Activated naive CD4-positive, alpha-beta T cell treated with anti-CD3 and anti-CD28 coated beads, Interleukin-2, amount 50 U/mL, for 16 hours (primary cell): ENCODE measurements around the gene ROPN1.
"Not testable (repeated sequence)": the region's sequence is repeated elsewhere in the genome, so short reads cannot be mapped to it uniquely, and the experiment has no call there.

Experiments used
- DNase-seq: peaks from one replicate; pipeline ENCODE4 v3.0.0-alpha.2; 2020

ROPN1 gene

GRCh38 chr3:123991730-123992588, at the start of gene ROPN1:
Gene ROPN1 (minus strand): TSS chr3:123992124. CDS start chr3:123980481, 11,643 bp downstream.
- not testable (repeated sequence) for DNase-seq

GRCh38 chr3:124041553-124041952, 49.6 kb upstream of the ROPN1 start:
- DNase-seq: no peak

- no peak for DNase-seq
Observed at GRCh38 chr3:124037326-124037725, 45.4 kb upstream of the ROPN1 start.

- DNase-seq: not testable (repeated sequence)
Observed at GRCh38 chr3:124036214-124036613, 44.3 kb upstream of the ROPN1 start.

GRCh38 chr3:124035463-124036121, 43.7 kb upstream of the ROPN1 start:
- no peak for DNase-seq

- no peak for DNase-seq
Observed at GRCh38 chr3:124034844-124035152, 42.9 kb upstream of the ROPN1 start.

GRCh38 chr3:124034016-124034843, 42.3 kb upstream of the ROPN1 start:
- DNase-seq: peak; percentile 14

- DNase-seq: no peak
Observed at GRCh38 chr3:124033360-124034015, 41.6 kb upstream of the ROPN1 start, which contains the start of gene KALRN. Gene KALRN (plus strand): TSS chr3:124033369.

GRCh38 chr3:124032881-124033359, 41.0 kb upstream of the ROPN1 start:
- DNase-seq: peak; percentile 67

- no peak for DNase-seq
Observed at GRCh38 chr3:124032311-124032880, 40.5 kb upstream of the ROPN1 start.

- no peak for DNase-seq
Observed at GRCh38 chr3:124026516-124026915, 34.6 kb upstream of the ROPN1 start.

GRCh38 chr3:124023531-124023930, 31.6 kb upstream of the ROPN1 start:
- DNase-seq: not testable (repeated sequence)

- DNase-seq: no peak
Observed at GRCh38 chr3:124019291-124019690, 27.4 kb upstream of the ROPN1 start.

GRCh38 chr3:124017502-124017901, 25.6 kb upstream of the ROPN1 start:
- DNase-seq: not testable (repeated sequence)

- not testable (repeated sequence) for DNase-seq
Observed at GRCh38 chr3:124016483-124016882, 24.6 kb upstream of the ROPN1 start.

- no peak for DNase-seq
Observed at GRCh38 chr3:124014366-124014942, 22.5 kb upstream of the ROPN1 start.

GRCh38 chr3:124008321-124008720, 16.4 kb upstream of the ROPN1 start:
- not testable (repeated sequence) for DNase-seq

- DNase-seq: no peak
Observed at GRCh38 chr3:124007186-124007585, 15.3 kb upstream of the ROPN1 start.

- not testable (repeated sequence) for DNase-seq
Observed at GRCh38 chr3:124002405-124003079, 10.6 kb upstream of the ROPN1 start.

GRCh38 chr3:124001366-124001765, 9.4 kb upstream of the ROPN1 start:
- DNase-seq: not testable (repeated sequence)

- no peak for DNase-seq
Observed at GRCh38 chr3:123997543-123997942, 5.6 kb upstream of the ROPN1 start.
